NCI-H69 (cell line): Measurements from ENCODE around the gene FAM110D.
A peak's percentile ranks its signal among the peaks of the same experiment; 100 is the strongest.

Experiments
- DNase-seq: peaks from one replicate; lab custom pipeline; 2025; lab: John Stamatoyannopoulos, UW

Gene FAM110D

GRCh38 chr1:26158908-26159742 is at the start of gene FAM110D:
FAM110D (plus strand) TSS chr1:26159079; CDS start chr1:26161292, 2,213 bp downstream.
- DNase-seq, result no peak

- DNase-seq, result no peak
Observed at GRCh38 chr1:26109229-26110164, 49.4 kb upstream of the FAM110D start.

- DNase-seq, result peak; percentile 86
Observed at GRCh38 chr1:26110731-26111529, 47.9 kb upstream of the FAM110D start.

GRCh38 chr1:26111530-26112406 is 47.1 kb upstream of the FAM110D start, which contains the start of gene PDIK1L:
PDIK1L (plus strand) TSS chr1:26111824; CDS start chr1:26114309, 2,485 bp downstream.
- peak; percentile 94 for DNase-seq

- DNase-seq, result peak; percentile 68
Observed at GRCh38 chr1:26112407-26112775, 46.5 kb upstream of the FAM110D start.

- DNase-seq, result no peak
Observed at GRCh38 chr1:26114165-26114927, 44.5 kb upstream of the FAM110D start.

GRCh38 chr1:26119892-26120608 is 38.8 kb upstream of the FAM110D start:
- DNase-seq, result no peak

- no peak for DNase-seq
Observed at GRCh38 chr1:26121854-26122773, 36.8 kb upstream of the FAM110D start.

- no peak for DNase-seq
Observed at GRCh38 chr1:26122988-26123973, 35.6 kb upstream of the FAM110D start.

- no peak for DNase-seq
Observed at GRCh38 chr1:26124418-26125331, 34.2 kb upstream of the FAM110D start.

GRCh38 chr1:26125382-26125781 is 33.5 kb upstream of the FAM110D start:
- DNase-seq, result no peak

- DNase-seq, result no peak
Observed at GRCh38 chr1:26125946-26126320, 32.9 kb upstream of the FAM110D start.

- DNase-seq, result no peak
Observed at GRCh38 chr1:26126321-26127084, 32.4 kb upstream of the FAM110D start.

- no peak for DNase-seq
Observed at GRCh38 chr1:26127235-26128163, 31.4 kb upstream of the FAM110D start.
